Retinal pigment epithelial cell (primary cell): Measurements from ENCODE around the gene OSTF1.

ENCODE experiments used
- DNase-seq: peaks from one replicate; pipeline ENCODE4 v3.0.0-alpha.2; 2010; ENCODE audit warnings: low read depth
- H3K4me3 ChIP-seq: 2 replicates; pipeline ENCODE4 v1.5.1; 2011; ENCODE audit warnings: mild to moderate bottlenecking, low read length, control low read depth, moderate library complexity
- CTCF ChIP-seq: conservative IDR thresholded peaks from 2 replicates; pipeline ENCODE4 v1.5.1; 2011; ENCODE audit warnings: low read depth, low read length, control low read depth, inconsistent platforms

OSTF1 gene

GRCh38 chr9:75168270-75169178 lies 80.2 kb downstream of the OSTF1 start:
- no peak for DNase-seq
- TF ChIP-seq CTCF, result no peak
- H3K4me3 ChIP-seq, result no peak overlapping the region

DNA sequence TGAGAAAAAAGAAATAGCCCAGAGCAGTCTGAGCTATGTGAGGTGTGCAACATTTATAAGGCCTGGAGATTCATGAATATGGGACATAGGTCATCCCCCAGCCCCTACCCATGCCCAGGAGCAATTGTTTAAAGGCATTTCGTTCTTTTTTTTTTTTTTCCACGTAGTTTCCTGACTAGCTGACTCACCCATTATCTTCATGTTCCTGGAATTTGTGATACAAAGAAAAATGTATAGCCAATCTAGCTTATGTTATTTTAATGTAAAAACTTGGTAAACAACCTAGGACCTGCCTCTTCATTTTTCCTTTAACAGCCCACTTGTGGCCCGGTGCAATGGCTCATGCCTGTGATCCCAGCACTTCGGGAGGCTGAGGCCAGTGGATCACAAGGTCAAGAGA lies 81.3 kb downstream of the OSTF1 start:
- DNase-seq, result no peak
- no peak for TF ChIP-seq CTCF
- no peak overlapping the region for H3K4me3 ChIP-seq

DNA sequence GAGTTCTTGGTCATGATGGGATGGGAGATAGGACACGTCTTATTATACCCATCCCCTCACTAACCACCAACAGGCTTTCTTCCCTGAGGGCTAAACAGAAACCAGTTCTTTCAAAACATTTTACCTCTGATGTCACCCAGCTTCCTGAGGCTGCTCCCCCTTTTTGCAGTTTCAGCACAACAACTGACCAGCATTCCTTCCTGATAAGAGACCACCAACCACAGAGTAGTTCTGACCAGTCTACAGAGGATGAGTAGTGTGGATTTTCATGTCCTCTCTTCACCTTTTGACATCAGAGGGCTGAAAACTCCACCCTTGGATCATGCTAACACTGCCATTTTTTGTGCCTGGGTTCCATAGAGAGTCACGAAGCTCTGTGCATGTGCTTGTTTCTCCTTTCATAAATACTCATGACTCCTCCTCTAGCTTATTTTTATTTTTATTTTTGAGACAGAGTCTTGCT lies 82.6 kb downstream of the OSTF1 start:
- DNase-seq, result no peak
- H3K4me3 ChIP-seq, result no peak overlapping the region
- TF ChIP-seq CTCF, result no peak

- DNase-seq, result no peak
- TF ChIP-seq CTCF, result no peak
- no peak overlapping the region for H3K4me3 ChIP-seq
Measured at GRCh38 chr9:75175395-75175794, 87.1 kb downstream of the OSTF1 start.

GRCh38 chr9:75176037-75176436 lies 87.7 kb downstream of the OSTF1 start:
- no peak for DNase-seq
- no peak for TF ChIP-seq CTCF
- no peak overlapping the region for H3K4me3 ChIP-seq

GRCh38 chr9:75181750-75182149 lies 93.4 kb downstream of the OSTF1 start:
- DNase-seq, result no peak
- H3K4me3 ChIP-seq, result no peak overlapping the region
- TF ChIP-seq CTCF, result no peak

- no peak for TF ChIP-seq CTCF
- no peak overlapping the region for H3K4me3 ChIP-seq
- DNase-seq, result no peak
Measured at GRCh38 chr9:75183306-75183705, 95.0 kb downstream of the OSTF1 start.
